Measurements from ENCODE around the gene KCTD16.

- TF ChIP-seq CTCF (IDR thresholded peaks at IDR 0.05), result no peak
- no peak for TF ChIP-seq POLR2A (IDR thresholded peaks at IDR 0.05)
These were observed 250.7 kb downstream of the KCTD16 start for GRCh38 chr5:144421411-144421810.

All from Peyer's patch (tissue), 4 donors.